SK-N-SH (cell line): Measurements from ENCODE around the gene ZNG1A.

Source experiments
- CTCF ChIP-seq: fragments of 200-600 bp; sonication (generic); IDR thresholded peaks from 2 replicates; pipeline ENCODE4 v1.6.1; 2017; ENCODE audit warnings: antibody characterized with exemption, mild to moderate bottlenecking, moderate library complexity
- EP300 ChIP-seq, 2 experiments: IDR thresholded peaks; 2 replicates each; pipeline versions ENCODE4 v1.4.0 to v1.6.1; 2012; ENCODE audit warnings: borderline replicate concordance in 1 of 2, low read depth in 1 of 2, low read length in 1 of 2
- NRF1 ChIP-seq: IDR thresholded peaks from 2 replicates; pipeline ENCODE4 v1.6.1; 2012; ENCODE audit warnings: low read depth, mild to moderate bottlenecking, low read length
- POLR2AphosphoS5 ChIP-seq: IDR thresholded peaks from 2 replicates; pipeline ENCODE4 v1.6.1; 2012; ENCODE audit warnings: low read depth, low read length
- RAD21 ChIP-seq: IDR thresholded peaks from 2 replicates; pipeline ENCODE4 v1.6.1; 2012; ENCODE audit warnings: mild to moderate bottlenecking, low read length
- REST ChIP-seq: IDR thresholded peaks from 2 replicates; pipeline ENCODE4 v1.6.1; 2012; ENCODE audit warnings: mild to moderate bottlenecking, low read depth, low read length, moderate library complexity
- YY1 ChIP-seq: IDR thresholded peaks from 2 replicates; pipeline ENCODE4 v1.4.0; 2012; ENCODE audit warnings: low read depth, mild to moderate bottlenecking

GRCh38 chr9:212297-212696 is 33.4 kb upstream of the ZNG1A start:
- TF ChIP-seq CTCF (no peak), EP300 (IDR thresholded peaks at IDR 0.05; ENCODE audit: borderline replicate concordance in 1 of 2, low read depth in 1 of 2, low read length in 1 of 2) (no peak), NRF1 (no peak), YY1 (no peak), REST (no peak), POLR2AphosphoS5 (no peak), RAD21 (no peak)
